ENCODE data around the gene KNDC1.

GRCh38 chr10:133189726-133190125 lies 29.7 kb downstream of the KNDC1 start:
- TF ChIP-seq POLR2A (IDR thresholded peaks at IDR 0.05) (no peak), CTCF (IDR thresholded peaks at IDR 0.05) (no peak)
